Activated CD4-positive, alpha-beta T cell treated with anti-CD3 and anti-CD28 coated beads, Interleukin-2, amount 50 U/mL, for 1 hour (primary cell): Measurements from ENCODE around the gene RET.
"Not testable (repeated sequence)": the region's sequence is repeated elsewhere in the genome, so short reads cannot be mapped to it uniquely, and the experiment has no call there.

Experiments used
- DNase-seq: peaks from one replicate; pipeline ENCODE4 v3.0.0-alpha.2; 2020

The RET gene

DNA sequence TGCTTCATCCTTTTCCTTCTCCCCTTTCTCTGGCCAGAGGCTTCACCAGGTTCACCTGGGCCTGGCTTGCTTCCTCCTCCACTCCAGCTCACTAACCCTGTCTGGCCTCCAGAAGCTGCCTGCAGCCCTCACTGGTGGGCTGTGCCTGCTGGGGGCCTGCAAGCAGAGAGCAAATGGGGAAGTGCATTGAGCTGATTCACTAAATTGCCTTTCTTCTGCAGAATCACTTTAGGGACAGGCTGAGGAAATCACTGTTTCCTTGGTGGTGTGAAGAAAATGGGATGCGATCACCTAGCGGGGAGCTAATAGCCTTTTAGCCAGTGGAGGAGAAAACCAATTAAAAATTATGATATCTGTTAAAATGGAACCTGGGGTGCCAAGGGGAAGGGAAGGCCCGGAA lies 3.0 kb downstream of the RET start:
- no peak for DNase-seq

DNA sequence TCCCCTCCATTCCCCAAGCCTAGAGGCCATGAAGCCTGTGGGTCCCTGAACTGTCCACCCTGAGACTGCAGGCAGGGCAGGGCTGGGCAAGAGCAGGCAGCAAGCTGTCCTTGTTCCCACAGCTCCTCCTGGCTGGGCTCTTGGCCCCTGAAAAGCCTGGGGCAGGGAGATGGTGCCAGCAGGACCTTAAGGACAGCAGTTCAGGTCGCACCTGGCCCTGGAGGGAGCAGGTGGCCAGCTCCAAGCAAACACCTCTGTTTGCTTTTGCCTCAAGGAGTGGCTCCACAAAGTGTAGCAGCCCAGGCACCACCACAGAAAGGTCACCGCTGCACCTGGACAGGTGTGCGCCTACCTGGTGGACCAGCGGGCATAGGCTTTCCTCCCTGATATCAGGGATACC lies 5.2 kb downstream of the RET start:
- DNase-seq = no peak

- DNase-seq = no peak
These were observed 5.9 kb downstream of the RET start for GRCh38 chr10:43082746-43083145.

DNA sequence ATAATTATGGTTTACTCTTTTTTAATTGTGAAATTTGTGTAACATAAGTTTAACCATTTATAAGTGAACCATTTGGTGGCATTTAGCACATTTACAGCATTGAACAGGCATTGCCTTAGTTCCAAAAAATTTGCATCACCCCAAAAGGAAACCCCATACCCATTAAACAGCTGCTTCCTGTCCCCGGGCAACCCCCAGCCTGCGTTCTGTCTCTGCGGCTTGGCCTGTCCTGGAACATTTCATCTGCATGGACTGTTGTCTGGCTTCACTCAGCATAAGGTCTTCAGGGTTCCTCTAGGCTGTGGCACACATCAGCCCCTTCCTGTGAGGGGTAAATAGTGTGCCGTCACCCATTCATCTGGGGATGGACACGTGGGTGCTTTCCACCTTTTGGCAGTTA lies 6.9 kb downstream of the RET start:
- DNase-seq = no peak

GRCh38 chr10:43084812-43085211 lies 7.9 kb downstream of the RET start:
- DNase-seq = no peak

DNA sequence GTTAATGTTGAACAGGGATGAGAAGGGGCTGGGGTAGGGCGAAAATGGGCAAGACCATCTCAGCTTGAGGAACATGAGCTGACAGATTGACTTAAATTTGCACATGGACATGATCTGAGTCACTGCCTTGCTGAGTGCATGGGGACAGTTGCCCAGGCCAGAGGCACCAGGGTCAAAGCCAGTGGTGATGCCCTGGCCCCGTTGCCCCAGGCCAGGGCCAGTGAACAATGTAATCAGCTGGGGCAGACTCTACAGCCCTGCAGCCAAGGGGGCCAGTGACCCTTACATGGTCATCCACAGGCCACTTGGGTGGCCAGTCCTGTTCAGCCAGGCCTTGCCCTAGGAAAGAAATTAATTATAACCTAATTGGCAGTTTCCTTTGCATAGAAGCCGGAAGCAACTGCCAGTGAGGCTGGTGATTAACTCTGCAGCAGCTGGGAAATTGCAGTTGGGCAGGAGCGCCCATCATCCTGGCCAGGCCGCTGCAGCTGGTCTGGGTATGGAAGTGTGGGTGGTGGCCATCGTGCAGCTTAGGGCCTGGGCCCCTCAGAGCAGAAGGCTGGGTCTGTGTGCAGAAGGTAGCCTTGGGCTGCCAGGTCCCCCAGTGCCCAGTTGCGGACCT lies 9.6 kb downstream of the RET start:
- no peak for DNase-seq

- DNase-seq = no peak
These were observed 12.7 kb downstream of the RET start for GRCh38 chr10:43089519-43089918.

DNA sequence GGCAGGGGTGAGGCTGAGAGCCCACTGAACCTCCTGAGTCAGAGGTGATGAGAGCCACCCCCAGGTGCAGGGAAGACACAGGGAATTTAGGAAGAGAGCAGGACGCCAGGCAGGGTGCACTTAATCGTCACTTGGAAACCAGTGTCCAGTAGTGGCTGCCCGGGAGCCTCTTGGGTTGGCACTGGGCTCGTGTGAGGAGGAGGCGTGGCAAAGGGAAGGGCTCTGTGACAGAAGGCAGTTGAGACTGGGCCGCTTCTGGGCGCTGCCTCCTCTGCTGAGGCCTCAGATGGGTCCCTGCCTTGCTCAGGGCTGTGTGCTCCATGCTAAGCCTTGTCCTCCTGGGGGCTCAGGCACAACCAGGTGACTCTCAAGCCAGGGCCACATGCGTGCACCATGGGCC lies 13.3 kb downstream of the RET start:
- DNase-seq = no peak

DNA sequence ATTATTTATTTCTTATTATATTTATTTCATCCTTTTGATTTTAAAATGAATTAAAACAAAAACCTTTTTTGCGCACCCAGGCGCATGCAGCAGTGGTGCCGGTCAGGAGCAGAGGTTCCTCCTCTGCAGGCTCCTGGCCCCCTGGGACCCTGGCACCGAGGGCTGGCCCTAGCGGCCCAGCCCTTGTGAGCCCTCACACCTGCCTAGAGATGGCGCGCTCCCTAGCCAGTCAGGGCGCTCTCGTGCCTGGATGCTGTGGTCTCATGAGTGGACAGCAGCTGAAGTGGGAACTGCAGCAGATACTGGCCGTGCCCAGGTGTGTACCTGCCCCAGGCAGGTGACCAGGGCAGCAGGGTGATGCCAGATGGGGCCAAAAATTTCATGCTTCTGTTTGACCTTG lies 13.8 kb downstream of the RET start:
- no peak for DNase-seq

DNA sequence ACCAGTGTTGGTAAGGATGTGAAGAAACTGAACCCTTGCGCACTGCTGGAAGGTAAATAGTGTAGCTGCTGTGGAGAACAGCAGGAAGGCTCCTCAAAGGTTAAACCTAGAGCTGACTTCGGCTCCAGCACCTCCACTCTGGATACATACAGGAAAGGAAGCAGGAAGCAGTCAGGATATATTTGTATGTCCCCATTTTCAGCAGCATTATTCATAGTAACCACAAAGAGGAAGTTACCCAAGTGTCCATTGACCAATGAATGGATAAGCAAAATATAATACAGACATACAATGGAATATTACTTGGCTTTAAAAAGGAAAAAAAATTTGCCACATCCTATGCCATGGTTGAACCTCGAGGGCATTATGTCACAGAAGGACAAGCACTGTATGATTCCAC lies 15.0 kb downstream of the RET start:
- no peak for DNase-seq

DNA sequence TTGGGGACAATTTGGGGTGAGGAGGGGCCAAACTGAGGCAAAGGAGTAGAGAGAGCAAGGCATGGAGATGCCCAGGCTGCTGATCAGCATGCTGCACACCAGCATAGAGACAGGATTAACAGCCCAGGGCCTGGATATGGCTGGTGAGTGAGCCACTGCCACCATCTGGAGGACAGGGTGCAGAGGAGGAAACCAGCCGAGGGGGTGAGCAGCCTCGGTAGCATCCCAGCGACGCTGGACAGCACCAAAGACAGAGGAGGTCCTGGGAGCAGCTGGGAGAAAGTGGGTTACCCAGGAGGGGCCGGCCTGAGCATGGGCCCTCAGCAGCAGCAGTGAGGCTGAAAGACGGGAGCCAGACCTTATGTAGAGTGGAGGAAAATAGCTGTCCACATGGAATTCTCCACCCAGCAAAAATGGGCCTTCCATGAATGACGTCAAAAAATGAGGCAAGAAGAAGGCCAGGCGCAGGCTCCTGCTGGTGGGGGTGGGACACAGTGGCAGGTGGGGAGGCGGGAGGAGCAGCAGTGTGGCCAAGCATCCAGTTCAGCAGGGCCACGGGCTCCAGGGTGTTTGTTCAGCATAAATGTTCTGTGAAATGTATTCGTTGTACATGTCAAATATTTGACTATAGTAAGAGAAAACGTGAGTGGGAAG lies 16.7 kb downstream of the RET start:
- DNase-seq = no peak

GRCh38 chr10:43094085-43094484 lies 17.2 kb downstream of the RET start:
- no peak for DNase-seq

DNA sequence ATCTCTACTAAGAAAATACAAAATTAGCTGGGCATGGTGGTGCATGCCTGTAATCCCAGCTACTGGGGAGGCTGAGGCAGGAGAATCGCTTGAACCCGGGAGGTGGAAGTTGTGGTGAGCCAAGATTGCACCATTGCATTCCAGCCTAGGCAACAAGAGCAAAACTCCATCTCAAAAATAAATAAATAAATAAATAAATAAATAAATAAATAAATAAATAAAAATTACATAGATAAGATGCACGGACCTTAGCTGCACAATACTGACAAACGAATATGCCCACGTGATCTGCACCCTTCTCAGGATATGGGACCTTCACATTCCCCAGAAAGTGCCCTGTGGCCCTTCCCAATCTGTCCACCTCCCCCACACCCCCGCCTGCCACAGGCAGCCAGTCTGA lies 22.5 kb downstream of the RET start:
- not testable (repeated sequence) for DNase-seq

- DNase-seq = no peak
These were observed 23.1 kb downstream of the RET start for GRCh38 chr10:43099928-43100327.

DNA sequence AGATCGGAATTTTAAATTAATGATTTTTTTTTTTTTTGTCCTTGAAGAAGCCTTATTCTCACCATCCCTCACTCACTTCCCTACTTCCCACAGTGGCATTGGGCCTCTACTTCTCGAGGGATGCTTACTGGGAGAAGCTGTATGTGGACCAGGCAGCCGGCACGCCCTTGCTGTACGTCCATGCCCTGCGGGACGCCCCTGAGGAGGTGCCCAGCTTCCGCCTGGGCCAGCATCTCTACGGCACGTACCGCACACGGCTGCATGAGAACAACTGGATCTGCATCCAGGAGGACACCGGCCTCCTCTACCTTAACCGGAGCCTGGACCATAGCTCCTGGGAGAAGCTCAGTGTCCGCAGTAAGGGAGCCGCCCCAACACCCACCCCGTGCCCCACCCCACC lies 23.5 kb downstream of the RET start:
- no peak for DNase-seq

DNA sequence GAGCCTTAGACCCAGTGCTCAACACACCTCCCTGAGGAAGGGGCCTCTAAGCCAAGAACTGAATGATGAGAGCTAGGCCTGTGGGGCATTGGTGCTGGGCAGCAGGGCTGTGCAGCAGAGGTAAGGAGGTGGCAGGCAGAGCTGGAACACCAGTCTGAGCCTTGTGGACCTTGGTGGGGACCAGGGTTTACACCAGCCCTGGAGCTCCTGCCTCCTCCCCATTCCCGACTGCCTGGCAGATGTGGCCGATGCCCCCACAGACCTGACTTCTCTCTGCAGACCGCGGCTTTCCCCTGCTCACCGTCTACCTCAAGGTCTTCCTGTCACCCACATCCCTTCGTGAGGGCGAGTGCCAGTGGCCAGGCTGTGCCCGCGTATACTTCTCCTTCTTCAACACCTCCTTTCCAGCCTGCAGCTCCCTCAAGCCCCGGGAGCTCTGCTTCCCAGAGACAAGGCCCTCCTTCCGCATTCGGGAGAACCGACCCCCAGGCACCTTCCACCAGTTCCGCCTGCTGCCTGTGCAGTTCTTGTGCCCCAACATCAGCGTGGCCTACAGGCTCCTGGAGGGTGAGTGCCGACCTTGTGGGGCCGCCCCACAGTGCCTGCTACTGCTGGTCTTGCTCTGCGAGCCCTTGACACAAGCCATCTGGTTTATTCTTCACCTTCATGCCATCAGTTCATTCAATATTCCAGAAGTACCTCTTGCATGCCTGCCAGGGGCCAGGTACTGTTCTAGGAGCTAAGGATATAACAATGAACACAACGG lies 25.4 kb downstream of the RET start:
- no peak for DNase-seq

DNA sequence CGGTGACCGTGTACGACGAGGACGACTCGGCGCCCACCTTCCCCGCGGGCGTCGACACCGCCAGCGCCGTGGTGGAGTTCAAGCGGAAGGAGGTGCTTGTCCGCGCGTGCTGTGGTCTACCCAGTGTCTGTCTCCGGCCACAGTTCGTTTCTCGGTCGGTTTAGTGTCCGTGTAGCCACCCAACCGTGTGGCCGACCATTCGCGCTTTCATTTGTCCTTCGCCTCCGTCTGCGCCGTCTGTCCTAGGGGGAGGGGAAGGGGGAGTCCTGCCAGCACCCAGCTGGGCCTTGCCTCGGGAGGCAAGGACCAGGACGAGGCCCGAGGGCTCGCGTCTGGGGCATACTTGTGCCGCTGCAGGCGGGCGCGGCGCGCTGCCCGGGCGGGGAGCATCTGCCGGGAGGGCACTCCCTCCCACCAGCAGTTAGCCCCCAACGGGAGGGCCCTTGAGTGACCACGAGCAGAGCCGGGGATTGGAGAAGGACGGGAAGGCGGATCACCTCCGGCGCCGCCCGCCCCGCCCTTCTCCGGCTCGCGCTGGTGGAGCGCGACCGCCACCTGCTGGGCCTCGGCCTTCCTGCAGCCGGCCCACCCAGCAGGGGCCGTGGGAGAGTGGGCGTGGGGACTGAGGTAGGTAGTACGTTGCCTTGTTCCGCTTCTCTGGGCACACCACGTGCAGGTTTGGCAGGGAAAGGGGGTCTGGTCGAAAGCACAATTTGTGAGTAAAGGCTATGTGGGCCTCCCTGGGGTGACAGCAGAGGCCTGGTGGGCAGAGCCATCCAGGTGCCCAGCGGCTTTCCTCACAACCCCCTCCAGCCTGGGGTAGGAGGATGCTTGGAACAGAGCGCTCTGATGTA lies 28.5 kb downstream of the RET start:
- DNase-seq = peak; percentile 71

DNA sequence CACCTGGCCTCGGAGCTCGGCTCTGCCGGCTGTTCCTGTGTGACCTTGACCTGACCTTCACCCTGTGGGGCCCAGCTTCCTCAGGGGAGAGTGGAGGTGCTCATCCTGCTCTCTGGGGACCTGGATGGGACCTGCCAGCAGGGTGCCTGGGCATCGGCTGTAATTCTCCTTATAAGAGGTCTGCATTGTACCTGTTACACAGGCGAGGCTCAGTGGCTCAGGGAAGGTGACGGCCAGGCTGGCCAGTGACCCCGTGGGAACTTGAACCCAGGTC lies 29.0 kb downstream of the RET start:
- no peak for DNase-seq

DNA sequence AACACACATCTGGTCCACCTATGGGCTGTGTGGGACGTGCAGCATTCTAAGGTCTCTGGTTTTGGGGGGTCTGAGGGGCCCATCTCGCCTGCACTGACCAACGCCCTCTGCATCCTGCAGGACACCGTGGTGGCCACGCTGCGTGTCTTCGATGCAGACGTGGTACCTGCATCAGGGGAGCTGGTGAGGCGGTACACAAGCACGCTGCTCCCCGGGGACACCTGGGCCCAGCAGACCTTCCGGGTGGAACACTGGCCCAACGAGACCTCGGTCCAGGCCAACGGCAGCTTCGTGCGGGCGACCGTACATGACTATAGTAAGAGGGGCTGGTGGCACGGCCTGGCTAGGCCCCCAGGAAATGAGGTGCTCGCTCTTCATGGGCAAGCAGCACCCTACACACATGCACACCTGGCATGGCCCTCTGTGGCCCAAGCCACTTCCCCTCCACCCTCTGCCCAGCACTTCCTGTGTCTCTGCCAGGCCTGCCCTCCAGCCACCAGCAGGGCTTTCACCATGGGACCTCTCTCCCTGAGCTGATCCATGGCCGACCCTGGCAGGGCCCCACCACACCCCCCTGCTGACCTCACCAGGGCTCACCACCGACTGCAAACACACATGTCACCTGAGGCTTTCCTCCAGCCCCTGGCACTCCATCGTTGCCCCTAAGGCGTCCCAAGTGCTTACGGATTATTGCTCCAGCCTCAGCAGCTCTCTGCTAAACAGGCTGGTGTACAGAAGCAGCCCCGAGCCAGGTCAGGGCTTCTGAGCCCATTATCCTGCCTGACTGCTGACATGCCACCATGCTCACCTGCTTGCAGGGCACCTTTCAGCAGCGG lies 29.6 kb downstream of the RET start:
- no peak for DNase-seq

DNA sequence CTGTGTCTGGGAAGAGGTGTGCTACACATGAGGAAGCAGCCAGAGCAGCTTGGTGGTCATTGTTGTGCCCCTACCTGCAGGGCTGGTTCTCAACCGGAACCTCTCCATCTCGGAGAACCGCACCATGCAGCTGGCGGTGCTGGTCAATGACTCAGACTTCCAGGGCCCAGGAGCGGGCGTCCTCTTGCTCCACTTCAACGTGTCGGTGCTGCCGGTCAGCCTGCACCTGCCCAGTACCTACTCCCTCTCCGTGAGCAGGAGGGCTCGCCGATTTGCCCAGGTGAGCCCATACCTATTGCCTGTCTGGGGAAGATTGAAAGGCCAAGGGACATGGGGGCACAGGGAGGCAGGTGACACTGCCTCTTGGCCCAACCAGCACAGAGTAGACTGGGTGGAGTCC lies 32.1 kb downstream of the RET start:
- DNase-seq = no peak

- DNase-seq = no peak
These were observed 32.9 kb downstream of the RET start for GRCh38 chr10:43109671-43110249.

- DNase-seq = no peak
These were observed 33.6 kb downstream of the RET start for GRCh38 chr10:43110338-43111071.
